Brain microvascular endothelial cell (primary cell): ENCODE measurements around the gene IQCB1.
"Not testable (repeated sequence)": the region's sequence is repeated elsewhere in the genome, so short reads cannot be mapped to it uniquely, and the experiment has no call there.

Source experiments
- DNase-seq: peaks from one replicate; pipeline ENCODE4 v3.0.0-alpha.2; 2020
- H3K27ac ChIP-seq: fragments of 250-450 bp; sonication (Bioruptor Pico); 2 replicates; pipeline ENCODE4 v1.5.1; 2020; ENCODE audit warnings: mild to moderate bottlenecking, moderate library complexity
- H3K27me3 ChIP-seq: fragments of 250-450 bp; sonication (Bioruptor Pico); replicated peaks from 2 replicates; pipeline ENCODE4 v1.5.1; 2020; ENCODE audit warnings: mild to moderate bottlenecking
- H3K36me3 ChIP-seq: fragments of 250-450 bp; sonication (Bioruptor Pico); replicated peaks from 2 replicates; pipeline ENCODE4 v1.5.1; 2020; ENCODE audit warnings: mild to moderate bottlenecking
- H3K4me3 ChIP-seq: 2 replicates; pipeline ENCODE4 v1.5.1; 2011; ENCODE audit warnings: low read depth, mild to moderate bottlenecking, control low read depth, low read length, moderate library complexity
- in situ Hi-C: cut with HindIII; loops from 2 replicates; pipeline ENCODE4 v1.10.0; 2017; ENCODE audit warnings: low sequenced_read_pairs, low pct_ligation_motif_present
- TF ChIP-seq, protein P1 (sequence below): IDR thresholded peaks from 2 replicates; pipeline ENCODE4 v1.5.1; 2011; ENCODE audit warnings: low read depth, mild to moderate bottlenecking, moderate library complexity, low read length, control low read depth, inconsistent platforms; ENCODE audit errors: missing control alignments

IQCB1 gene

GRCh38 chr3:121869736-121870135 is 34.9 kb upstream of the IQCB1 start:
- no peak overlapping the region for H3K27ac ChIP-seq
- H3K27me3 ChIP-seq, result no peaks in the 10 kb centered on the region
- DNase-seq, result no peak
- TF ChIP-seq, protein P1, sequence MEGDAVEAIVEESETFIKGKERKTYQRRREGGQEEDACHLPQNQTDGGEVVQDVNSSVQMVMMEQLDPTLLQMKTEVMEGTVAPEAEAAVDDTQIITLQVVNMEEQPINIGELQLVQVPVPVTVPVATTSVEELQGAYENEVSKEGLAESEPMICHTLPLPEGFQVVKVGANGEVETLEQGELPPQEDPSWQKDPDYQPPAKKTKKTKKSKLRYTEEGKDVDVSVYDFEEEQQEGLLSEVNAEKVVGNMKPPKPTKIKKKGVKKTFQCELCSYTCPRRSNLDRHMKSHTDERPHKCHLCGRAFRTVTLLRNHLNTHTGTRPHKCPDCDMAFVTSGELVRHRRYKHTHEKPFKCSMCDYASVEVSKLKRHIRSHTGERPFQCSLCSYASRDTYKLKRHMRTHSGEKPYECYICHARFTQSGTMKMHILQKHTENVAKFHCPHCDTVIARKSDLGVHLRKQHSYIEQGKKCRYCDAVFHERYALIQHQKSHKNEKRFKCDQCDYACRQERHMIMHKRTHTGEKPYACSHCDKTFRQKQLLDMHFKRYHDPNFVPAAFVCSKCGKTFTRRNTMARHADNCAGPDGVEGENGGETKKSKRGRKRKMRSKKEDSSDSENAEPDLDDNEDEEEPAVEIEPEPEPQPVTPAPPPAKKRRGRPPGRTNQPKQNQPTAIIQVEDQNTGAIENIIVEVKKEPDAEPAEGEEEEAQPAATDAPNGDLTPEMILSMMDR, result no peak
- in situ Hi-C loops, result no loop called here
- H3K36me3 ChIP-seq, result no peaks in the 10 kb centered on the region
- no peak overlapping the region for H3K4me3 ChIP-seq

DNA sequence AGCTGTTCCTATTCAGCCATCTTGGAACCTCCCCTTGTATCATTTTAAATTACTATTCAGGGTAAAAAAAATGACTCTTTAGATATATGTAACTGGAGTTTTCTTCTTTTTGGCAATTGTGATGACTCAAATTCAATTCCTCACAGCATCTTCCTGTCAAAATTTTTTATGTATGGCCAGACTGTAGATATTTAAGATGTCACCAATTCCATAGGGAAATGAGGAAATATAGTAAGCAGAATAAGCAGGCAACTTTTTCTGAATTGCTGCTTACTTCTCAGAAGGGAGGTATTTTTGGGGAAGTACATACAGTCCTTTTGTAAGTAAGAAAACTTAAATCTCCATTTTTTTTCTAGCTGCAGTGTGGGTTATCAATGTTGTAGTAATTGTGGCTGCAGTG is 28.9 kb upstream of the IQCB1 start:
- in situ Hi-C loops, result no loop called here
- TF ChIP-seq, protein P1, result no peak
- DNase-seq, result no peak
- Histone ChIP-seq H3K27ac (no peak overlapping the region), H3K36me3 (no peaks in the 10 kb centered on the region), H3K27me3 (no peaks in the 10 kb centered on the region), H3K4me3 (no peak overlapping the region)

- H3K27ac ChIP-seq, H3K36me3 ChIP-seq, in situ Hi-C loops, H3K27me3 ChIP-seq, DNase-seq, H3K4me3 ChIP-seq: not testable (repeated sequence)
These were observed 28.4 kb upstream of the IQCB1 start for GRCh38 chr3:121863247-121863646.

DNA sequence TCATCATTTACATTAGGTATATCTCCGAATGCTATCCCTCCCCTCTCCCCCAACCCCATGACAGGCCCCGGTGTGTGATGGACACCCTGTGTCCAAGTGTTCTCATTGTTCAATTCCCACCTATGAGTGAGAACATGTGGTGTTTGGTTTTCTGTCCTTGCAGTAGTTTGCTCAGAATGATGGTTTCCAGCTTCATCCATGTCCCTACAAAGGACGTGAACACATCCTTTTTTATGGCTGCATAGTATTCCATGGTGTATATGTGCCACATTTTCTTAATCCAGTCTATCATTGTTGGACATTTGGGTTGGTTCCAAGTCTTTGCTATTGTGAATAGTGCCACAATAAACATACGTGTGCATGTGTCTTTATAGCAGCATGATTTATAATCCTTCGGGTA is 22.9 kb upstream of the IQCB1 start:
- DNase-seq, H3K4me3 ChIP-seq, H3K36me3 ChIP-seq, H3K27me3 ChIP-seq, in situ Hi-C loops, H3K27ac ChIP-seq: not testable (repeated sequence)

GRCh38 chr3:121855555-121855954 is 20.7 kb upstream of the IQCB1 start:
- Histone ChIP-seq H3K4me3 (no peak overlapping the region), H3K27ac (no peak overlapping the region), H3K27me3 (no peaks in the 10 kb centered on the region), H3K36me3 (no peaks in the 10 kb centered on the region)
- in situ Hi-C loops, result no loop called here
- DNase-seq, result peak; percentile 6
- TF ChIP-seq, protein P1, result peak; percentile 25

GRCh38 chr3:121852256-121852655 is 17.4 kb upstream of the IQCB1 start:
- Histone ChIP-seq H3K27me3 (no peaks in the 10 kb centered on the region), H3K4me3 (no peak overlapping the region), H3K27ac (no peak overlapping the region), H3K36me3 (no peaks in the 10 kb centered on the region)
- no peak for DNase-seq
- in situ Hi-C loops, result no loop called here
- TF ChIP-seq, protein P1, result no peak

- Histone ChIP-seq H3K4me3 (no peak overlapping the region), H3K27ac (no peak overlapping the region), H3K27me3 (no peaks in the 10 kb centered on the region), H3K36me3 (no peaks in the 10 kb centered on the region)
- in situ Hi-C loops, result no loop called here
- TF ChIP-seq, protein P1, result no peak
- no peak for DNase-seq
These were observed 10.0 kb upstream of the IQCB1 start for GRCh38 chr3:121844892-121845291.
